SU-DHL-6 (cell line): Measurements from ENCODE around the gene PRR27.

Source experiments
- H2AFZ ChIP-seq: fragments of 200-600 bp; sonication (generic); 2 replicates; pipeline ENCODE4 v1.6.1; 2014; ENCODE audit warnings: low read depth, mild to moderate bottlenecking, moderate library complexity, mixed read lengths, antibody characterized with exemption, low read length; ENCODE audit not compliant: severe bottlenecking
- H3F3A ChIP-seq: fragments of 200-600 bp; shearing (Covaris generic); 2 replicates; pipeline ENCODE4 v1.6.0; 2016; ENCODE audit warnings: antibody characterized with exemption, mild to moderate bottlenecking; ENCODE audit not compliant: insufficient read depth
- H3K27ac ChIP-seq: fragments of 200-600 bp; sonication (generic); 2 replicates; pipeline ENCODE4 v1.5.1; 2016; ENCODE audit warnings: low read depth, mild to moderate bottlenecking, low read length, moderate library complexity, mixed read lengths
- H3K27me3 ChIP-seq: fragments of 200-600 bp; sonication (generic), shearing (Covaris generic); 2 replicates; pipeline ENCODE4 v1.6.0; 2014; ENCODE audit warnings: mild to moderate bottlenecking, low read length
- H3K36me3 ChIP-seq: fragments of 200-600 bp; sonication (generic); 2 replicates; pipeline ENCODE4 v1.6.1; 2014; ENCODE audit warnings: mild to moderate bottlenecking, low read length, mixed read lengths
- H3K4me2 ChIP-seq: fragments of 300-600, 200-600 bp; shearing (Covaris generic), sonication (generic); 2 replicates; pipeline ENCODE4 v1.6.0; 2014; ENCODE audit warnings: low read length, low read depth, mild to moderate bottlenecking; ENCODE audit not compliant: poor library complexity, severe bottlenecking
- H3K4me3 ChIP-seq: fragments of 200-600 bp; sonication (generic); 2 replicates; pipeline ENCODE4 v1.5.1; 2014; ENCODE audit warnings: antibody characterized with exemption, low read length, mild to moderate bottlenecking, mixed read lengths; ENCODE audit not compliant: insufficient read depth, poor library complexity, severe bottlenecking
- H3K79me2 ChIP-seq: fragments of 200-600 bp; sonication (generic); 2 replicates; pipeline ENCODE4 v1.6.1; 2014; ENCODE audit warnings: mild to moderate bottlenecking, low read length, moderate library complexity; ENCODE audit not compliant: insufficient read depth
- H3K9ac ChIP-seq: fragments of 200-600 bp; sonication (generic); 2 replicates; pipeline ENCODE4 v1.7.0; 2014; ENCODE audit warnings: mild to moderate bottlenecking, low read length
- H3K9me2 ChIP-seq: fragments of 200-600 bp; sonication (generic); replicated peaks from 2 replicates; pipeline ENCODE4 v1.6.1; 2014; ENCODE audit warnings: low read length; ENCODE audit not compliant: insufficient read depth
- H3K9me3 ChIP-seq: fragments of 200-600 bp; sonication (generic); 2 replicates; pipeline ENCODE4 v1.6.1; 2014; ENCODE audit warnings: low read length, mixed read lengths; ENCODE audit not compliant: insufficient read depth
- H4K20me1 ChIP-seq: fragments of 200-600 bp; sonication (generic); 2 replicates; pipeline ENCODE4 v1.6.1; 2014; ENCODE audit warnings: low read depth, mild to moderate bottlenecking, antibody characterized with exemption, low read length, moderate library complexity, mixed read lengths
- EZH2phosphoT487 ChIP-seq: fragments of 200-600 bp; sonication (generic), shearing (Covaris generic); conservative IDR thresholded peaks from 2 replicates; pipeline ENCODE4 v1.6.1; 2018; ENCODE audit warnings: mild to moderate bottlenecking, antibody characterized with exemption, low read length, moderate library complexity, mixed read lengths
- TF ChIP-seq, protein P1 (sequence below): fragments of 200-600 bp; sonication (generic); IDR thresholded peaks from one replicate; pipeline ENCODE4 v1.5.1; 2017; ENCODE audit warnings: antibody characterized with exemption, mild to moderate bottlenecking, low read length, moderate library complexity; ENCODE audit not compliant: insufficient read depth, poor library complexity, severe bottlenecking

The PRR27 gene

DNA sequence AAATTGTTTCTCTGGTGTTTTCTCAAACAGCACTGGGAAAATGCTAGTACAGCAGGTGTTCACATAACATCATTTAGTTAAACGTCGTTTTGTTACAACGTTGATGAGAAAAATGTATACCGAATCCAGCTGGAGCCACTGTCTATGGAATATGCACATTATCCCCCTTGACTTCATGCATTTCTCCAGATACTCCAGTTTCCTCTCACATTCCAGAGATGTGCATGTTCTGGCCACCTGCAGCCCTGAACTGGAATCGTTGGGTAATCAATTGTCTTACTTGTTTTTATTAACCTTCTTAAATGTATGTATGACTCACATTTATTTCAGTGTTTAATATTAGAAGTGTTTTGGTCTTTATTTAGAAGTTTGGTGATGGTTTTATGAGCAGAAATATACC is 23.1 kb downstream of the PRR27 start:
- no peak overlapping the region for H3K9ac ChIP-seq
- no peak overlapping the region for H2AFZ ChIP-seq
- H3F3A ChIP-seq = no peaks in the 10 kb centered on the region
- no peaks in the 10 kb centered on the region for H3K79me2 ChIP-seq
- H3K27ac ChIP-seq = no peak overlapping the region
- H3K9me2 ChIP-seq = no peaks in the 10 kb centered on the region
- no peak overlapping the region for H3K4me3 ChIP-seq
- H3K9me3 ChIP-seq = no peaks in the 10 kb centered on the region
- no peaks in the 10 kb centered on the region for H4K20me1 ChIP-seq
- H3K27me3 ChIP-seq = no peaks in the 10 kb centered on the region
- no peak for TF ChIP-seq EZH2phosphoT487
- TF ChIP-seq, protein P1, sequence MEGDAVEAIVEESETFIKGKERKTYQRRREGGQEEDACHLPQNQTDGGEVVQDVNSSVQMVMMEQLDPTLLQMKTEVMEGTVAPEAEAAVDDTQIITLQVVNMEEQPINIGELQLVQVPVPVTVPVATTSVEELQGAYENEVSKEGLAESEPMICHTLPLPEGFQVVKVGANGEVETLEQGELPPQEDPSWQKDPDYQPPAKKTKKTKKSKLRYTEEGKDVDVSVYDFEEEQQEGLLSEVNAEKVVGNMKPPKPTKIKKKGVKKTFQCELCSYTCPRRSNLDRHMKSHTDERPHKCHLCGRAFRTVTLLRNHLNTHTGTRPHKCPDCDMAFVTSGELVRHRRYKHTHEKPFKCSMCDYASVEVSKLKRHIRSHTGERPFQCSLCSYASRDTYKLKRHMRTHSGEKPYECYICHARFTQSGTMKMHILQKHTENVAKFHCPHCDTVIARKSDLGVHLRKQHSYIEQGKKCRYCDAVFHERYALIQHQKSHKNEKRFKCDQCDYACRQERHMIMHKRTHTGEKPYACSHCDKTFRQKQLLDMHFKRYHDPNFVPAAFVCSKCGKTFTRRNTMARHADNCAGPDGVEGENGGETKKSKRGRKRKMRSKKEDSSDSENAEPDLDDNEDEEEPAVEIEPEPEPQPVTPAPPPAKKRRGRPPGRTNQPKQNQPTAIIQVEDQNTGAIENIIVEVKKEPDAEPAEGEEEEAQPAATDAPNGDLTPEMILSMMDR = no peak
- H3K36me3 ChIP-seq = no peaks in the 10 kb centered on the region
- H3K4me2 ChIP-seq = no peak overlapping the region

- Histone ChIP-seq H3K4me3 (no peak overlapping the region), H3K79me2 (no peaks in the 10 kb centered on the region), H3K9me2 (no peaks in the 10 kb centered on the region), H3F3A (no peaks in the 10 kb centered on the region), H3K27me3 (no peaks in the 10 kb centered on the region), H3K9ac (no peak overlapping the region), H2AFZ (no peak overlapping the region), H4K20me1 (no peaks in the 10 kb centered on the region), H3K27ac (no peak overlapping the region), H3K36me3 (no peaks in the 10 kb centered on the region), H3K9me3 (no peaks in the 10 kb centered on the region), H3K4me2 (no peak overlapping the region)
- no peak for TF ChIP-seq EZH2phosphoT487
- TF ChIP-seq, protein P1 = no peak
These were observed 24.1 kb downstream of the PRR27 start for GRCh38 chr4:70178075-70178660.

DNA sequence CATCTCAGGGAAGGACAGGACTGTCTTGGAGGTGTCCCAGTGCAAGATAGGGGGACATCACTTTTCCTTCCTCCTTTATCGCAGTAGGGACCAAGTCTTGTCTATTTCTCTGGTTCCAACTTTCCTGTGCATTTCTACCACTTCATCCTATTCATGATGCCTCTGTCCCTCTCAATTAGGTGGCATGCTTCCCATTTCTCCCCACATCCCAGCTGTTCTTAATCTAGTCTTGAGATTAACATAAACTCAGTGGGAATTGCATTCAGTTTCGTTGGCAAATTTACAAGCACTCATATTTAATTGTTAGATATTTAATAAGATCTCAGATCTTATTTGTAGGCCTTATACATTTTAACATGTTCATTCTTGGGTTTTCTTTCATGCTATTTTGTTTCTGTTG is 25.8 kb downstream of the PRR27 start:
- H3K4me2 ChIP-seq = no peak overlapping the region
- no peaks in the 10 kb centered on the region for H3K79me2 ChIP-seq
- H3K27me3 ChIP-seq = no peaks in the 10 kb centered on the region
- TF ChIP-seq, protein P1 = no peak
- H3K9me2 ChIP-seq = no peaks in the 10 kb centered on the region
- no peaks in the 10 kb centered on the region for H3K9me3 ChIP-seq
- no peaks in the 10 kb centered on the region for H3K36me3 ChIP-seq
- H3K9ac ChIP-seq = no peak overlapping the region
- H3F3A ChIP-seq = no peaks in the 10 kb centered on the region
- no peak overlapping the region for H2AFZ ChIP-seq
- H3K27ac ChIP-seq = no peak overlapping the region
- H3K4me3 ChIP-seq = no peak overlapping the region
- no peaks in the 10 kb centered on the region for H4K20me1 ChIP-seq
